K562 (cell line): ENCODE results near the gene YLPM1. TPM values are rescaled to one million over a fixed set of nuclear protein-coding genes. Genes with fewer than 3 reads are reported as not detected.
A peak's percentile ranks its signal among the peaks of the same experiment; 100 is the strongest.

Experiments
- ATAC-seq: fragments of 200-7000 bp; cut with Tn5 transposase; 3 replicates; pipeline ENCODE4 v1.9.1; 2020; ENCODE audit warnings: moderate library complexity
- BruUV-seq: library from RNA; stranded (reverse); fragments of 400-500 nt; replicated peaks from 2 replicates; lab custom pipeline; 2021; lab: Mats Ljungman, UMichigan
- CTCF ChIA-PET: fragments of 300-600 bp; formaldehyde crosslinking; extraction: SDS; loops from one replicate; lab custom pipeline; 2021; ENCODE audit warnings: low intra/inter-chr PET ratio; lab: Yijun Ruan, JAX
- POLR2A ChIA-PET: fragments of 300-600, 350-650 bp; sonication (Branson Sonifier 250); formaldehyde crosslinking; extraction: SDS; loops from one replicate; lab custom pipeline; 2021; ENCODE audit warnings: antibody characterized with exemption, inconsistent platforms; lab: Yijun Ruan, JAX
- DNase-seq, 4 experiments: peaks; one replicate each; pipeline versions ENCODE4 v3.0.0 to v3.0.0-alpha.2; 2011 to 2018; ENCODE audit warnings: low spot score in 3 of 4, mixed read lengths in 3 of 4; ENCODE audit errors: extremely low read depth in 1 of 4
- FAIRE-seq: peaks from 2 replicates; lab custom pipeline; 2011; peaks lifted over from hg19 to GRCh38; lab: Jason Lieb, UNC
- H2AFZ ChIP-seq: 2 replicates; pipeline ENCODE4 v1.6.0; 2011; ENCODE audit warnings: low read depth, low read length, control low read depth, inconsistent platforms
- H3K27ac ChIP-seq: fragments of 200-600 bp; 3 replicates; pipeline ENCODE4 v1.8.0; 2011; ENCODE audit warnings: low read depth, mild to moderate bottlenecking, control low read depth, inconsistent platforms, low read length, moderate library complexity, mixed read lengths; ENCODE audit errors: extremely low read depth
- H3K27me3 ChIP-seq, 2 experiments: fragments of 300-600 bp in 1 of 2; 2 replicates in 1 of 2; 3 replicates in 1 of 2; pipeline versions ENCODE4 v1.6.0 to v1.8.0; 2011; ENCODE audit warnings: inconsistent platforms in 2 of 2, low read length in 2 of 2, mild to moderate bottlenecking in 1 of 2, mixed read lengths in 1 of 2, moderate library complexity in 1 of 2; ENCODE audit not compliant: control insufficient read depth in 2 of 2, insufficient read depth in 2 of 2
- H3K36me3 ChIP-seq: fragments of 300-600 bp; 3 replicates; pipeline ENCODE4 v1.8.0; 2011; ENCODE audit warnings: mild to moderate bottlenecking, low read length, inconsistent platforms; ENCODE audit not compliant: control insufficient read depth, insufficient read depth
- H3K4me1 ChIP-seq, 2 experiments: fragments of 200-600 bp in 1 of 2; replicated peaks in 1 of 2; 2 replicates in 1 of 2; 3 replicates in 1 of 2; pipeline versions ENCODE4 v1.5.1 to v1.8.0; 2011; ENCODE audit warnings: inconsistent platforms in 2 of 2, low read length in 2 of 2, mild to moderate bottlenecking in 1 of 2, mixed read lengths in 1 of 2, moderate library complexity in 1 of 2; ENCODE audit not compliant: control insufficient read depth in 2 of 2, insufficient read depth in 2 of 2
- H3K4me2 ChIP-seq: 2 replicates; pipeline ENCODE4 v1.6.1; 2011; ENCODE audit warnings: low read length, control low read depth, inconsistent platforms, mixed read lengths; ENCODE audit not compliant: insufficient read depth
- H3K4me3 ChIP-seq: fragments of 200-600 bp; sonication (generic), shearing (Covaris generic); 2 replicates; pipeline ENCODE4 v1.5.1; 2016; ENCODE audit warnings: control low read depth, inconsistent platforms
- H3K79me2 ChIP-seq: fragments of 200-600 bp; 3 replicates; pipeline ENCODE4 v1.8.0; 2011; ENCODE audit warnings: low read length, inconsistent platforms; ENCODE audit not compliant: control insufficient read depth, insufficient read depth
- H3K9ac ChIP-seq, 2 experiments: 2 replicates each; pipeline versions ENCODE4 v1.6.0 to v1.6.1; 2011; ENCODE audit warnings: low read depth in 2 of 2, low read length in 2 of 2, control low read depth in 1 of 2, inconsistent platforms in 1 of 2, mild to moderate bottlenecking in 1 of 2, mixed read lengths in 1 of 2; ENCODE audit not compliant: insufficient read depth in 1 of 2
- H3K9me1 ChIP-seq: one replicate; pipeline ENCODE4 v1.6.0; 2011; ENCODE audit warnings: inconsistent platforms, mild to moderate bottlenecking, low read length, moderate library complexity; ENCODE audit not compliant: control insufficient read depth, insufficient read depth
- H3K9me3 ChIP-seq: replicated peaks from 2 replicates; pipeline ENCODE4 v1.5.1; 2011; ENCODE audit warnings: low read depth, low read length, inconsistent platforms; ENCODE audit not compliant: control insufficient read depth, insufficient read depth
- H4K20me1 ChIP-seq: replicated peaks from 2 replicates; pipeline ENCODE4 v1.6.1; 2011; ENCODE audit warnings: low read length, inconsistent platforms, mixed read lengths; ENCODE audit not compliant: control insufficient read depth, insufficient read depth
- CBFA2T3 ChIP-seq: fragments of 450-650 bp; IDR thresholded peaks from 2 replicates; pipeline ENCODE4 v1.6.1; 2017
- CEBPB ChIP-seq: fragments of 450-650 bp; IDR thresholded peaks from 2 replicates; pipeline ENCODE4 v1.6.1; 2016; ENCODE audit warnings: missing genetic modification characterization, missing compliant biosample characterization
- GATAD2A ChIP-seq: fragments of 450-650 bp; IDR thresholded peaks from 2 replicates; pipeline ENCODE4 v1.6.1; 2017
- GTF2A2 ChIP-seq: IDR thresholded peaks from 2 replicates; pipeline ENCODE4 v1.6.1; 2016; ENCODE audit warnings: mild to moderate bottlenecking, missing genetic modification characterization, missing compliant biosample characterization
- KDM1A ChIP-seq, 2 experiments: fragments of 450-650 bp; IDR thresholded peaks; 2 replicates each; pipeline ENCODE4 v1.6.1; 2016; ENCODE audit warnings: mild to moderate bottlenecking in 2 of 2
- WGBS: fragments of 100-300 bp; shearing (Covaris generic); methylation state at CpG from one replicate; pipeline ENCODE4 v1.1.6; 2016; ENCODE audit warnings: low coverage, mixed read lengths; ENCODE audit not compliant: insufficient coverage; ENCODE audit errors: missing lambda C conversion rate; 5-methylcytosine and 5-hydroxymethylcytosine counted together
- in situ Hi-C: fragments of 300-500 bp; cut with MboI; formaldehyde crosslinking; loops from 4 replicates; pipeline ENCODE4 v1.15.0; 2018; ENCODE audit warnings: inconsistent platforms, mixed read lengths
- intact Hi-C: fragments of 100-400 bp; cut with micrococcal nuclease; formaldehyde crosslinking; loops from 2 replicates; pipeline ENCODE4 v1.14.2; 2022
- polyA plus RNA-seq, 8 experiments: library from polyadenylated mRNA; depleted of rRNA in 4 of 8; stranded (reverse) in 5 of 8; unstranded in 3 of 8; fragments of >200 nt; fragmentation: Nextera tagmentation in 2 of 8; fragmentation: Illumina TruSeq in 1 of 8; extraction: Ambion mirVana in 2 of 8; extraction: Trizol in 1 of 8; gene quantifications; 2 replicates each; pipeline versions ENCODE4 v1.2.1 to v1.2.3, GENCODE V29; 2011 to 2014; ENCODE audit warnings: inconsistent platforms in 1 of 8, missing spikeins in 1 of 8
- total RNA-seq, 7 experiments: library from RNA; depleted of rRNA in 6 of 7; stranded (reverse); fragments of >200 nt in 6 of 7; fragmentation: Illumina TruSeq in 2 of 7; extraction: Trizol in 2 of 7; gene quantifications; 2 replicates each; pipeline versions ENCODE4 v1.2.1 to v1.2.3, GENCODE V29; 2011 to 2021; ENCODE audit warnings: low replicate concordance in 1 of 7
- TF ChIP-seq, protein P1 (sequence below): sonication (generic); formaldehyde crosslinking; IDR thresholded peaks from 2 replicates; pipeline ENCODE4 v1.4.0; 2020; ENCODE audit warnings: mild to moderate bottlenecking, missing genetic modification reagents
- TF ChIP-seq, protein P2 (sequence below): sonication (generic); formaldehyde crosslinking; IDR thresholded peaks from 2 replicates; pipeline ENCODE4 v1.8.0; 2022; ENCODE audit warnings: missing genetic modification reagents, mild to moderate bottlenecking, borderline replicate concordance
- TF ChIP-seq, protein P3 (sequence below): fragments of 250-450 bp; sonication (Bioruptor Pico); IDR thresholded peaks from 2 replicates; pipeline ENCODE4 v1.8.0; 2022; ENCODE audit warnings: moderate library complexity, mild to moderate bottlenecking, inconsistent platforms
- TF ChIP-seq, protein P4 (sequence below): fragments of 250-450 bp; sonication (Bioruptor Pico); IDR thresholded peaks from 2 replicates; pipeline ENCODE4 v1.8.0; 2021; ENCODE audit warnings: moderate library complexity, mild to moderate bottlenecking, inconsistent platforms

The YLPM1 gene
- total and polyA plus RNA-seq, 9 of the 15 experiments (the other 6 are each of a cell fraction or from before 2014, with no cell fraction given): 7.2 to 32.7 (median 14.6) TPM

DNA sequence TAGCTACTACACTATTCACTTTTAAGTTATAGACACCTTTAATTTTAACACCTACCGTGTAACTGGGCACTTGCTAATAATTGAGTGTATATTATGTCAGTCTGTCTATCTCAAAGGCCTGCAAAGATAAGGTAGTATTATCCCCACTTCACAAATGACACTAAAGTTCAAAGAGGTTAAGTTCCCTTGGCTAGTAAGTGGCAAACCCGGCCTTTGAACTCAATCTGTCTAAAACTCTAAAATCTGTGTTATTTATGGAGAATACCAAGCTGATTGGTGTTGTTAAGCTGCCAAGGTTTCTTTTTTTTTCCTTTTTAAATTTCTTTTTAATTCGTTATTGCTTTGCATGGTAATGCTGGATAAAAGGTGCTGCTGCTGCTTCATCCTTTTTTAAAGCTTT, 37.7 kb downstream of the YLPM1 start:
- CTCF ChIA-PET: no interaction called here
- FAIRE-seq (no peak), DNase-seq (no peak)
- no peaks in the 10 kb centered on the region for H3K27me3 ChIP-seq
- no TSS peak for BruUV-seq
- H3K79me2 ChIP-seq: no peaks in the 10 kb centered on the region
- WGBS: 23% methylated on average over 3 of the region's 3 CpGs
- TF ChIP-seq, protein P1, sequence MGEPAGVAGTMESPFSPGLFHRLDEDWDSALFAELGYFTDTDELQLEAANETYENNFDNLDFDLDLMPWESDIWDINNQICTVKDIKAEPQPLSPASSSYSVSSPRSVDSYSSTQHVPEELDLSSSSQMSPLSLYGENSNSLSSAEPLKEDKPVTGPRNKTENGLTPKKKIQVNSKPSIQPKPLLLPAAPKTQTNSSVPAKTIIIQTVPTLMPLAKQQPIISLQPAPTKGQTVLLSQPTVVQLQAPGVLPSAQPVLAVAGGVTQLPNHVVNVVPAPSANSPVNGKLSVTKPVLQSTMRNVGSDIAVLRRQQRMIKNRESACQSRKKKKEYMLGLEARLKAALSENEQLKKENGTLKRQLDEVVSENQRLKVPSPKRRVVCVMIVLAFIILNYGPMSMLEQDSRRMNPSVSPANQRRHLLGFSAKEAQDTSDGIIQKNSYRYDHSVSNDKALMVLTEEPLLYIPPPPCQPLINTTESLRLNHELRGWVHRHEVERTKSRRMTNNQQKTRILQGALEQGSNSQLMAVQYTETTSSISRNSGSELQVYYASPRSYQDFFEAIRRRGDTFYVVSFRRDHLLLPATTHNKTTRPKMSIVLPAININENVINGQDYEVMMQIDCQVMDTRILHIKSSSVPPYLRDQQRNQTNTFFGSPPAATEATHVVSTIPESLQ: no peak
- TF ChIP-seq, protein P2, sequence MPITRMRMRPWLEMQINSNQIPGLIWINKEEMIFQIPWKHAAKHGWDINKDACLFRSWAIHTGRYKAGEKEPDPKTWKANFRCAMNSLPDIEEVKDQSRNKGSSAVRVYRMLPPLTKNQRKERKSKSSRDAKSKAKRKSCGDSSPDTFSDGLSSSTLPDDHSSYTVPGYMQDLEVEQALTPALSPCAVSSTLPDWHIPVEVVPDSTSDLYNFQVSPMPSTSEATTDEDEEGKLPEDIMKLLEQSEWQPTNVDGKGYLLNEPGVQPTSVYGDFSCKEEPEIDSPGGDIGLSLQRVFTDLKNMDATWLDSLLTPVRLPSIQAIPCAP (CRISPR knock-in tag): no peak
- TF ChIP-seq, protein P3, sequence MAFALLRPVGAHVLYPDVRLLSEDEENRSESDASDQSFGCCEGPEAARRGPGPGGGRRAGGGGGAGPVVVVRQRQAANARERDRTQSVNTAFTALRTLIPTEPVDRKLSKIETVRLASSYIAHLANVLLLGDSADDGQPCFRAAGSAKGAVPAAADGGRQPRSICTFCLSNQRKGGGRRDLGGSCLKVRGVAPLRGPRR (CRISPR knock-in tag): no peak
- no peak for TF ChIP-seq GTF2A2
- peak; percentile 68 to 73; a peak in 3 of 4 replicates for TF ChIP-seq KDM1A (IDR thresholded peaks at IDR 0.05)
- no peak for TF ChIP-seq GATAD2A
- TF ChIP-seq CEBPB: no peak
- TF ChIP-seq CBFA2T3: 0 out of 2 replicates have a peak, but pooled peaks have one; percentile 5
- TF ChIP-seq, protein P4, sequence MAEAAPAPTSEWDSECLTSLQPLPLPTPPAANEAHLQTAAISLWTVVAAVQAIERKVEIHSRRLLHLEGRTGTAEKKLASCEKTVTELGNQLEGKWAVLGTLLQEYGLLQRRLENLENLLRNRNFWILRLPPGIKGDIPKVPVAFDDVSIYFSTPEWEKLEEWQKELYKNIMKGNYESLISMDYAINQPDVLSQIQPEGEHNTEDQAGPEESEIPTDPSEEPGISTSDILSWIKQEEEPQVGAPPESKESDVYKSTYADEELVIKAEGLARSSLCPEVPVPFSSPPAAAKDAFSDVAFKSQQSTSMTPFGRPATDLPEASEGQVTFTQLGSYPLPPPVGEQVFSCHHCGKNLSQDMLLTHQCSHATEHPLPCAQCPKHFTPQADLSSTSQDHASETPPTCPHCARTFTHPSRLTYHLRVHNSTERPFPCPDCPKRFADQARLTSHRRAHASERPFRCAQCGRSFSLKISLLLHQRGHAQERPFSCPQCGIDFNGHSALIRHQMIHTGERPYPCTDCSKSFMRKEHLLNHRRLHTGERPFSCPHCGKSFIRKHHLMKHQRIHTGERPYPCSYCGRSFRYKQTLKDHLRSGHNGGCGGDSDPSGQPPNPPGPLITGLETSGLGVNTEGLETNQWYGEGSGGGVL (CRISPR knock-in tag): no peak
- TF ChIP-seq, all 486 proteins: peak for 2
- H4K20me1 ChIP-seq: no peaks in the 10 kb centered on the region
- peaks cover 55% of the 10 kb centered on the region; the same call in 2 of the 3 replicates for H3K36me3 ChIP-seq
- intact Hi-C loops: loop anchor here (5.0 kb wide), 1 partner anchor 298 kb away; no protein-coding TSS in a partner anchor
- no peak overlapping the region for H3K4me3 ChIP-seq
- POLR2A ChIA-PET: interaction anchor here (0.6 kb wide), 1 partner anchor 316 kb away, joined by 3 read pairs; no protein-coding TSS in a partner anchor
- H2AFZ ChIP-seq: no peak overlapping the region
- in situ Hi-C loops: no loop called here
- no peak overlapping the region for H3K9ac ChIP-seq
- peaks cover 0 to 2% of the 10 kb centered on the region in 2 experiments; a peak in 1 of 5 replicates for H3K4me1 ChIP-seq
- no peak for ATAC-seq
- H3K4me2 ChIP-seq: no peak overlapping the region
- no peak overlapping the region for H3K27ac ChIP-seq
- H3K9me3 ChIP-seq: no peaks in the 10 kb centered on the region
- no peaks in the 10 kb centered on the region for H3K9me1 ChIP-seq
